ENCODE measurements around the gene RAVER1. TPM values are rescaled to one million over a fixed set of nuclear protein-coding genes. Genes with fewer than 3 reads are reported as not detected.

RAVER1 gene
- total RNA-seq, 3 donors from 2014 or later (not counting 1 experiment from before 2014, with no cell fraction given) = 42.5 to 64.3 (median 55.9) TPM

GRCh38 chr19:10266706-10267105, 66.6 kb downstream of the RAVER1 start:
- no peak for ATAC-seq
- Histone ChIP-seq H3K27ac (ENCODE audit: low read length) (no peak overlapping the region), H3K36me3 (ENCODE audit: control insufficient read depth, insufficient read depth, low read length) (no peaks in the 10 kb centered on the region), H3K9me3 (ENCODE audit: control insufficient read depth, insufficient read depth, low read length) (no peaks in the 10 kb centered on the region), H3K4me3 (ENCODE audit: low read length) (no peak overlapping the region), H3K4me1 (ENCODE audit: control insufficient read depth, insufficient read depth, low read length) (peaks cover 26% of the 10 kb centered on the region), H3K27me3 (ENCODE audit: control insufficient read depth, insufficient read depth, low read length) (no peaks in the 10 kb centered on the region)
- WGBS (ENCODE audit: insufficient coverage) = 89% methylated on average over 7 of the region's 7 CpGs
- Mint-ChIP-seq H3K27ac (no peak overlapping the region), H3K4me3 (no peak overlapping the region), H3K9me3 (no peaks in the 10 kb centered on the region), H3K27me3 (ENCODE audit: low read depth in 2 of 2) (no peaks in the 10 kb centered on the region), H3K4me1 (peaks cover 19 to 26% of the 10 kb centered on the region in 2 donors), H3K36me3 (no peaks in the 10 kb centered on the region)
- TF ChIP-seq CTCF (IDR thresholded peaks at IDR 0.05) = no peak
- no peak for DNase-seq
- intact Hi-C loops (cut with micrococcal nuclease) = no loop called here

Other genes starting within 250 kb of the RAVER1 start
- 100 to 1,000 TPM; 107 to 111 (median 107) TPM for gene SHFL, start 247.2 kb downstream of the RAVER1 start, total RNA-seq
- 1 to 10 TPM; 2.9 to 5.5 (median 3.3) TPM for gene ANGPTL6, start 230.9 kb downstream of the RAVER1 start, total RNA-seq
- gene PPAN, start 227.2 kb downstream of the RAVER1 start, total RNA-seq = 10 to 100 TPM; 60.0 to 72.2 (median 69.2) TPM
- gene P2RY11, start 221.8 kb downstream of the RAVER1 start, total RNA-seq = 10 to 100 TPM; 44.1 to 52.3 (median 51.0) TPM
- gene EIF3G, start 213.6 kb downstream of the RAVER1 start, total RNA-seq = 100 to 1,000 TPM; 377 to 471 (median 423) TPM
- 100 to 1,000 TPM; 266 to 323 (median 275) TPM for gene DNMT1, start 138.6 kb downstream of the RAVER1 start, total RNA-seq
- gene S1PR2, start 102.2 kb downstream of the RAVER1 start, total RNA-seq = 10 to 100 TPM in 1 of 3 donors, 1 to 10 TPM in 2; 6.8 to 12.6 (median 9.5) TPM
- 10 to 100 TPM; 34.5 to 41.6 (median 40.2) TPM for gene MRPL4, start 81.3 kb downstream of the RAVER1 start, total RNA-seq
- gene ICAM1, start 62.4 kb downstream of the RAVER1 start, total RNA-seq = 10 to 100 TPM; 33.1 to 73.7 (median 56.5) TPM
- 1 to 10 TPM; 1.3 to 3.6 (median 3.0) TPM for gene ICAM4, start 46.6 kb downstream of the RAVER1 start, total RNA-seq
- 1 to 10 TPM; 1.1 to 1.6 (median 1.5) TPM for gene ICAM5, start 43.6 kb downstream of the RAVER1 start, total RNA-seq
- 1 to 10 TPM; 1.4 to 2.2 (median 1.9) TPM for gene ZGLP1, start 23.7 kb downstream of the RAVER1 start, total RNA-seq
- gene FDX2, start 17.5 kb downstream of the RAVER1 start, total RNA-seq = 1 to 10 TPM; 1.7 to 4.1 (median 4.0) TPM
- 100 to 1,000 TPM; 189 to 224 (median 199) TPM for gene ICAM3, start 6.1 kb upstream of the RAVER1 start, total RNA-seq
- 100 to 1,000 TPM; 401 to 469 (median 454) TPM for gene TYK2, start 47.0 kb upstream of the RAVER1 start, total RNA-seq
- gene CDC37, start 70.0 kb upstream of the RAVER1 start, total RNA-seq = 100 to 1,000 TPM; 211 to 242 (median 223) TPM
- gene PDE4A, start 87.0 kb upstream of the RAVER1 start, total RNA-seq = 10 to 100 TPM; 34.2 to 46.2 (median 44.9) TPM
- gene KEAP1, start 169.8 kb upstream of the RAVER1 start, total RNA-seq = 10 to 100 TPM; 28.1 to 39.4 (median 34.6) TPM
- gene S1PR5, start 183.9 kb upstream of the RAVER1 start, total RNA-seq = 100 to 1,000 TPM; 307 to 433 (median 368) TPM
- 100 to 1,000 TPM; 128 to 155 (median 138) TPM for gene ATG4D, start 210.4 kb upstream of the RAVER1 start, total RNA-seq
- 10 to 100 TPM; 36.6 to 53.0 (median 49.5) TPM for gene KRI1, start 232.5 kb upstream of the RAVER1 start, total RNA-seq
- gene CDKN2D, start 235.4 kb upstream of the RAVER1 start, total RNA-seq = 100 to 1,000 TPM in 2 of 3 donors, 10 to 100 TPM in 1; 82.7 to 102 (median 101) TPM